B cell (primary cell): ENCODE measurements around the gene PGS1. TPM values are rescaled to one million over a fixed set of nuclear protein-coding genes. Genes with fewer than 3 reads are reported as not detected.

Experiments
- ATAC-seq: fragments of 200-7000 bp; cut with Tn5 transposase; one replicate; pipeline ENCODE4 v1.10.0; 2021; ENCODE audit warnings: low read depth, mild to moderate bottlenecking, moderate number of reproducible peaks, moderate library complexity
- CTCF ChIA-PET: fragments of 350-600 bp; sonication (Branson Sonifier 250); formaldehyde crosslinking; loops from one replicate; lab custom pipeline; 2021; ENCODE audit warnings: antibody characterized with exemption, inconsistent platforms; lab: Charles Lee
- POLR2A ChIA-PET: fragments of 350-600 bp; sonication (Branson Sonifier 250); formaldehyde crosslinking; loops from one replicate; lab custom pipeline; 2021; ENCODE audit warnings: antibody characterized with exemption; lab: Charles Lee
- DNase-seq: peaks from one replicate; pipeline ENCODE4 v3.0.0; 2013
- H2AFZ ChIP-seq: 2 replicates; pipeline ENCODE4 v1.6.1; 2012; ENCODE audit warnings: mild to moderate bottlenecking, low read depth, low read length; ENCODE audit not compliant: insufficient read depth, poor library complexity, severe bottlenecking
- H3K27ac ChIP-seq, 2 donors: 1 replicate in 1 of 2; 2 replicates in 1 of 2; pipeline ENCODE4 v1.5.1; 2012 to 2013; ENCODE audit warnings: low read length in 2 of 2, mild to moderate bottlenecking in 2 of 2, moderate library complexity in 1 of 2
- H3K27me3 ChIP-seq, 4 experiments: fragments of 200-600 bp in 1 of 4; sonication (generic) in 1 of 4; replicated peaks in 1 of 4; 1 replicate in 2 of 4; 2 replicates in 2 of 4; pipeline versions ENCODE4 v1.6.1 to v1.7.0; 2013 to 2016; ENCODE audit warnings: low read length in 3 of 4, mild to moderate bottlenecking in 2 of 4, mixed read lengths in 1 of 4, moderate library complexity in 1 of 4; ENCODE audit not compliant: insufficient read depth in 4 of 4, control insufficient read depth in 3 of 4; ENCODE audit errors: control extremely low read depth in 1 of 4
- H3K36me3 ChIP-seq, 2 experiments: replicated peaks in 1 of 2; 1 replicate in 1 of 2; 2 replicates in 1 of 2; pipeline versions ENCODE4 v1.6.1 to v1.7.1; 2013; ENCODE audit warnings: low read length in 1 of 2; ENCODE audit not compliant: insufficient read depth in 2 of 2, control insufficient read depth in 1 of 2; ENCODE audit errors: control extremely low read depth in 1 of 2, extremely low read depth in 1 of 2
- H3K4me1 ChIP-seq, 2 donors: fragments of 200-600 bp in 1 of 2; sonication (generic) in 1 of 2; 1 replicate in 1 of 2; 2 replicates in 1 of 2; pipeline versions ENCODE4 v1.5.1 to v1.6.1; 2013 to 2017; ENCODE audit warnings: low read length in 2 of 2; ENCODE audit not compliant: control insufficient read depth in 2 of 2, insufficient read depth in 2 of 2
- H3K4me2 ChIP-seq: replicated peaks from 2 replicates; pipeline ENCODE3; 2012; ENCODE audit warnings: mild to moderate bottlenecking, low read depth, low read length; ENCODE audit not compliant: poor library complexity, severe bottlenecking
- H3K4me3 ChIP-seq, 5 experiments: fragments of 200-600 bp in 1 of 5; sonication (generic) in 1 of 5; 1 replicate in 3 of 5; 2 replicates in 2 of 5; pipeline versions ENCODE4 v1.5.1 to v1.7.0; 2011 to 2016; ENCODE audit warnings: low read length in 4 of 5, mild to moderate bottlenecking in 4 of 5, low read depth in 2 of 5, control low read depth in 1 of 5, moderate library complexity in 1 of 5; ENCODE audit not compliant: insufficient read depth in 1 of 5; ENCODE audit errors: control extremely low read depth in 1 of 5, extremely low read depth in 1 of 5
- H3K79me2 ChIP-seq: fragments of 200-600 bp; sonication (generic); one replicate; pipeline ENCODE4 v1.6.0; 2016; ENCODE audit warnings: low read length; ENCODE audit not compliant: control insufficient read depth, insufficient read depth
- H3K9ac ChIP-seq: fragments of 200-600 bp; sonication (generic); 2 replicates; pipeline ENCODE4 v1.6.1; 2017; ENCODE audit warnings: mild to moderate bottlenecking, low read length, moderate library complexity
- H3K9me3 ChIP-seq, 3 donors: one replicate each; pipeline versions ENCODE4 v1.6.1 to v1.7.1; 2013; ENCODE audit warnings: low read length in 2 of 3; ENCODE audit not compliant: control insufficient read depth in 2 of 3, insufficient read depth in 1 of 3; ENCODE audit errors: control extremely low read depth in 1 of 3
- H4K20me1 ChIP-seq: 2 replicates; pipeline ENCODE4 v1.6.0; 2012; ENCODE audit warnings: mild to moderate bottlenecking, low read length; ENCODE audit not compliant: insufficient read depth, control insufficient read depth, poor library complexity, severe bottlenecking
- H3K27ac Mint-ChIP-seq: one replicate; pipeline ENCODE4 v1.8.0; 2021; ENCODE audit warnings: mixed read lengths
- H3K27me3 Mint-ChIP-seq: one replicate; pipeline ENCODE4 v1.8.0; 2021; ENCODE audit warnings: mixed read lengths
- H3K4me1 Mint-ChIP-seq: one replicate; pipeline ENCODE4 v1.8.0; 2021; ENCODE audit warnings: mixed read lengths
- H3K4me3 Mint-ChIP-seq: one replicate; pipeline ENCODE4 v1.8.0; 2021; ENCODE audit warnings: mixed read lengths
- H3K9me3 Mint-ChIP-seq: one replicate; pipeline ENCODE4 v1.8.0; 2022; ENCODE audit warnings: mixed read lengths; ENCODE audit not compliant: insufficient read depth
- EZH2 ChIP-seq: IDR thresholded peaks from 2 replicates; pipeline ENCODE4 v1.6.1; 2012; ENCODE audit warnings: borderline replicate concordance, low read depth, mild to moderate bottlenecking, moderate library complexity, low read length; ENCODE audit not compliant: insufficient read depth, poor library complexity, severe bottlenecking
- WGBS: methylation state at CpG from one replicate; pipeline ENCODE4 v1.1.5; 2013; ENCODE audit warnings: missing lambda C conversion rate; ENCODE audit not compliant: insufficient coverage; 5-methylcytosine and 5-hydroxymethylcytosine counted together
- intact Hi-C: fragments of 100-400 bp; cut with micrococcal nuclease; formaldehyde crosslinking; loops from one replicate; pipeline ENCODE4 v1.10.0; 2022
- polyA plus RNA-seq: library from polyadenylated mRNA; depleted of rRNA; stranded (reverse); fragments of >200 nt; gene quantifications from 2 replicates; pipeline ENCODE4 v1.2.3, GENCODE V29; 2012
- total RNA-seq, 2 donors: library from RNA; stranded (reverse); fragments of 120-200 nt in 1 of 2; gene quantifications; 1 replicate in 1 of 2; 2 replicates in 1 of 2; pipeline versions ENCODE4 v1.2.3 to v1.2.4, GENCODE V29; 2013 to 2022
- TF ChIP-seq, protein P1 (sequence below): fragments of 200-600 bp; IDR thresholded peaks from one replicate; pipeline ENCODE4 v1.8.0; 2022; ENCODE audit warnings: antibody characterized with exemption, mild to moderate bottlenecking

Gene PGS1
- total and polyA plus RNA-seq, 2 donors (not counting 1 experiment from before 2014, with no cell fraction given) = 85.1 to 88.3 TPM

DNA sequence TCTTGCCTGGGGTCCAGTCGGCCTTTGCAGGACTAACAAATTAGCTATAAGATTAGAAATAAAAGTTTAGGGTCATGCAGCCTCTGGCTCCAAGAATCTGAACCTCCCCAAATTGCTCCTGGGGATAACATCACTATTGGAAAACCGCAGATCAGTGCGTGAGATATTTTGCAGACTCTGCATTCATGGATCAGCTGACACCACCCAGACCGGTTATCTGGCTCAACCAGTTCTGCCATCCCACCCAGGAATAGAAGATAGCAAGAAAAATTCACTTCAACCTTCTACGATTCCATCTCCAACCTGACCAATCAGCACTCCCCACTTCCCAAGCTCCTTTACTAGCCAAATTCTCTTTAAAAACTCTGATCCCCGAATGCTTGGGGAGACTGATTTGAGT lies 4.3 kb upstream of the PGS1 start:
- H3K79me2 ChIP-seq = peaks cover 17% of the 10 kb centered on the region
- no peak for ATAC-seq
- no peak for DNase-seq
- 100% methylated on average over 3 of the region's 6 CpGs for WGBS
- no peak for TF ChIP-seq EZH2
- TF ChIP-seq, protein P1, sequence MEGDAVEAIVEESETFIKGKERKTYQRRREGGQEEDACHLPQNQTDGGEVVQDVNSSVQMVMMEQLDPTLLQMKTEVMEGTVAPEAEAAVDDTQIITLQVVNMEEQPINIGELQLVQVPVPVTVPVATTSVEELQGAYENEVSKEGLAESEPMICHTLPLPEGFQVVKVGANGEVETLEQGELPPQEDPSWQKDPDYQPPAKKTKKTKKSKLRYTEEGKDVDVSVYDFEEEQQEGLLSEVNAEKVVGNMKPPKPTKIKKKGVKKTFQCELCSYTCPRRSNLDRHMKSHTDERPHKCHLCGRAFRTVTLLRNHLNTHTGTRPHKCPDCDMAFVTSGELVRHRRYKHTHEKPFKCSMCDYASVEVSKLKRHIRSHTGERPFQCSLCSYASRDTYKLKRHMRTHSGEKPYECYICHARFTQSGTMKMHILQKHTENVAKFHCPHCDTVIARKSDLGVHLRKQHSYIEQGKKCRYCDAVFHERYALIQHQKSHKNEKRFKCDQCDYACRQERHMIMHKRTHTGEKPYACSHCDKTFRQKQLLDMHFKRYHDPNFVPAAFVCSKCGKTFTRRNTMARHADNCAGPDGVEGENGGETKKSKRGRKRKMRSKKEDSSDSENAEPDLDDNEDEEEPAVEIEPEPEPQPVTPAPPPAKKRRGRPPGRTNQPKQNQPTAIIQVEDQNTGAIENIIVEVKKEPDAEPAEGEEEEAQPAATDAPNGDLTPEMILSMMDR = no peak
- Mint-ChIP-seq H3K27me3 (peaks cover 3% of the 10 kb centered on the region), H3K4me1 (peaks cover 3% of the 10 kb centered on the region), H3K27ac (no peak overlapping the region), H3K9me3 (no peaks in the 10 kb centered on the region), H3K4me3 (no peak overlapping the region)
- no peak overlapping the region for H2AFZ ChIP-seq
- no peaks in the 10 kb centered on the region for H3K9me3 ChIP-seq
- POLR2A ChIA-PET = no interaction called here
- H3K36me3 ChIP-seq = no peaks in the 10 kb centered on the region
- H3K27me3 ChIP-seq = peaks cover 0 to 3% (median 0%) of the 10 kb centered on the region in 4 experiments
- H3K4me1 ChIP-seq = peaks cover 7 to 9% of the 10 kb centered on the region in 2 donors
- CTCF ChIA-PET = interaction anchor here (0.9 to 1.7 kb wide), 2 partner anchors 48 to 124 kb away, joined by 3 to 4 read pairs; no protein-coding TSS in a partner anchor
- intact Hi-C loops = no loop called here
- H3K27ac ChIP-seq = no peak overlapping the region
- H4K20me1 ChIP-seq = peaks cover 6% of the 10 kb centered on the region
- no peak overlapping the region for H3K4me3 ChIP-seq
- H3K4me2 ChIP-seq = no peak overlapping the region
- no peak overlapping the region for H3K9ac ChIP-seq

DNA sequence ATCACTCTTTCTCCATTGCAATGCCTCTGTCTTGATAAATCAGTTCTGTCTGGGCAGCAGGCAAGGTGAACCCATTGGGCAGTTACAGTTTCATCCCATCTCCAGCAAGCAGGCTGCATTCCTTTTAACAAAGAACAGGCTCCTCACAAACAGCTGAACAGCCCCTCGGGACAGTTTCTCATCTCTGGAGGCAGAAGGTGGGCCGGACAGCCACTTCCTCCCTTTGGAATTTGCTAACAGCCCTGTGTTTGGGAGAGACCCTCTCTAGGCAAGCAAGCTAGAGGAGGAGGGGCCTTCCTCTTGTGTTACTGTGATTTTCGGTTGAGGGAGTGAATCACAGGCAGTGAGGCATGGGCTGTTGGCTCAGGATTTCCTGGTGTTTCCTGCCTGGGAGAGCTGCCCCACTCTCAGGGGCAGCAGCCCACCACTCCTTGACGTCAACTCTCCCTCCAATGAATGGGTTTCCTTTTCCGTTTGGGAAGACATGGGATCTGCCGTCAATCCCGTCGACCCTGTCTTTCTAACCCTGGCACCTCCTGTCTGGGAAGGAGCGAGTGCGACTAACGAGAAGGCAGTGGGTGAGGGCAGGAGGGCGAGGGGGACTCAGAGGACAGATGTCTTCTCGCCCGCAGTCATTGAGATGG lies 3.7 kb upstream of the PGS1 start:
- peaks cover 11 to 15% of the 10 kb centered on the region in 2 donors for H3K4me1 ChIP-seq
- peaks cover 0 to 3% (median 0%) of the 10 kb centered on the region in 4 experiments for H3K27me3 ChIP-seq
- TF ChIP-seq EZH2 = no peak
- TF ChIP-seq, protein P1 = no peak
- H3K4me1 Mint-ChIP-seq = peaks cover 6% of the 10 kb centered on the region
- ATAC-seq (no peak), DNase-seq (no peak)
- peaks cover 10% of the 10 kb centered on the region for H4K20me1 ChIP-seq
- H2AFZ ChIP-seq = no peak overlapping the region
- 88% methylated on average over 12 of the region's 14 CpGs for WGBS
- no peak overlapping the region for H3K4me2 ChIP-seq
- H3K27ac Mint-ChIP-seq = no peak overlapping the region
- no peaks in the 10 kb centered on the region for H3K9me3 ChIP-seq
- no peak overlapping the region for H3K9ac ChIP-seq
- no peak overlapping the region for H3K4me3 ChIP-seq
- peaks cover 23% of the 10 kb centered on the region for H3K79me2 ChIP-seq
- H3K27me3 Mint-ChIP-seq = peaks cover 3% of the 10 kb centered on the region
- intact Hi-C loops = no loop called here
- no peak overlapping the region for H3K4me3 Mint-ChIP-seq
- CTCF ChIA-PET = interaction anchor here (0.9 to 1.7 kb wide), 2 partner anchors 48 to 125 kb away, joined by 3 to 4 read pairs; no protein-coding TSS in a partner anchor
- POLR2A ChIA-PET = no interaction called here
- no peaks in the 10 kb centered on the region for H3K36me3 ChIP-seq
- H3K9me3 Mint-ChIP-seq = no peaks in the 10 kb centered on the region
- no peak overlapping the region for H3K27ac ChIP-seq
